Fibroblast of skin of right biceps (primary cell): ENCODE measurements around the gene CORO2A.

Source experiments
- DNase-seq: peaks from one replicate; pipeline ENCODE4 v3.0.0-alpha.2; 2013

CORO2A gene

DNA sequence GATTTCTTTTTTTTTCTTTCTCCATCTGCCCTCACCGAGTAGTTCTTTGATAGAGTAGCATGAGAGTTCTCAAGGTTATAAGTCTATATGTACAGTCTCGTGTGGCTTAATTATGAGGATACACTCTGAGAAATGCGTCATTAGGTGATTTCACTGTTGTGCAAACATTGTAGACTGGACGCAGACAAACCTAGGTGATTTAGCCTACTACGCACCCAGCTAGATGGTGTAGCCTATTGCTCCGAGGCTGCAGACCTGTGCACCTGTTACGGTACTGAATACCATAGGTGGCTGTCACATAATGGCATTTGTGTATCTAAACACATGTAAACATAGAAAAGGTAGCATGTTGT lies 26.9 kb upstream of the CORO2A start:
- no peak for DNase-seq

DNA sequence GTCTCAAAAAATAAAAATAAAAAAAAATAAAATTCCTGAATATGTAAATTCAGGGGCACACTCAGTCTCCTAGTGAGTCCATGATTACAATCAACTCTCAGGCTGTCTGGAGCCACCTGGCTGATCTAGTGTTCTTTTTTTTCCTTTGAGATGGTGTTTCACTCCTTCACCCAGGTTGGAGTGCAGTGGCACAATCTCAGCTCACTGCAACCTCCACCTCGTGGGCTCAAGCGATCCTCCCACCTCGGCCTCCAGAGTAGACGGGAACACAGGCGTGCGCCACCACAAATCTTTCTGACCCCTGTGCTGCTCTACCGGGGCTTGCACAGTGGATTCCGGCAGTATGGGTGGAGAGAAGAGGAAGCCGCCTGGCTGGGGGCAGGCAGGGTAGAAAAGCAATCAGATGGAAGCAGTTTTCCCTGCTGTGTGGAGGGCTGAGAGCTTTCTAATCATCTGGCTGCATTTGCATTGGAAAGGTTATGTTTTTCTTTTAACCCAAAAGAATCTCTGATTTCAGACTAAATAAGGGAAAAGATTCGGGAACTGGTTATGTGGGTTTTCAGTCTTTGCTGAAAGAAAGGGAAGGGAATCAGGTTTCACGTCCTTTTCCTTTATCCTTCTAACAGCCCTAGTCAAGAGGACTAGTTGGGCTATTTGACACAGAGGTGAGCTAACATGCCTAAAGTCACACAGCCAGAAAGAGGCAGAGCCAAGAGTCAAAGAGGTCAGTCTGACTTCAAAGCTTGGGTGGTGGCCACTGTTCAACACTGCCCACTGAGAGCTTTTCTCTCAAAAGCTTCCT lies 26.3 kb upstream of the CORO2A start:
- DNase-seq = peak; percentile 30

DNA sequence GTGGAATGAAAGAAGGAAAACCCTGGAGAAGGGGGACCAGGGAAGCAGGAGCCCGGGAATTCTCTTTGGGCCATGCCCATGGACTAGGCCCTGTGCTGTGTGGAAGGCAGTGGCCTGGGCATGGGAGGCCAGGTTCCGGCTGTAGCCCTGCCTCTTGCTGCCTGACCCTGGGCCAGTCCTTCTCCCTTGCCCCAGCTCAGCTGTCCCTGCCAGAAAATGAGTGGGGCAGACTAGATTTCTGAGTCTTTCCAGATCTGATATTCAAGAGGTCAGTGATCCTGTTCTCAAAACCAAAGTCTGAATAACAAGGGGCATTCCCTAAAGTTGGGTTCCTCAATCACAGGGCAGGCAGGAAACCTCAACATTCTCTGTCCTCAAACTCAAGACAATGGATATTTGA lies 24.8 kb upstream of the CORO2A start:
- DNase-seq = no peak

DNA sequence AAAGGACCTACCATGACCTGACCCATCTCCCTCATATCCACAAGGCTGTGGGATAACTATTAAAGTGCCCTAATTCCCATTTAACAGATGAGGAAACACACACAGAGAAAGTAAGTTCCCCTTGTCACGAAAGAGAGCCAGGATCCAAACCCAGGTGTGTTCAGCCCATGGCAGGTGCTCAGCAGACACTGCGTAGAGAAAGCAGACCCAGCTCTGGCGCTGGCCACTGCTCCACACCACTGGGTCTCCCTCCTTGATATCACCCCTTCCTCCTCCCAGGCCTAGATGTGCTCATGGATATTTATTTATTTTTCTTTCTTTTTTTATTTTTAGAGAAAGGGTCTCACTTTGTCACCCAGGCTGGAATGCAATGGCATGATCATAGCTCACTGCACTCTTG lies 24.0 kb upstream of the CORO2A start:
- DNase-seq = no peak

DNA sequence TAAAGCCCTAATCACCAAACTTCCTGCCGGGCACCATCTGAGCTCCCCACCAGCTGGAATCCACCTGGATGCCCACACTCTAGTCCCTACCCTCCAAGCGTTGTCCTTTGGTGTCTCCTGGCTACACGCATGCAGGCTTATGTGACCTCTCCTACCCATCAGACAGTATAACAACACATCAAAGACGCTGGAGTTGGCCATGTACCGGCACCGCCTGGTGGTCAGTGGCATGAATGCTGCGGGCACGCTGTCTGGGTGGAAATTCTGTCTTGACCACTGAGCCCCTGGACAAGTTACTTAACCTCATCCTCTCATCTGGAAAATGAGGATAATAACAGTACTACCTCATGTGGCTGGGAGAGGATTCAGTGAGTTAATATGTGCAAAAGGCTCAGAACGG lies 23.4 kb upstream of the CORO2A start:
- no peak for DNase-seq

DNA sequence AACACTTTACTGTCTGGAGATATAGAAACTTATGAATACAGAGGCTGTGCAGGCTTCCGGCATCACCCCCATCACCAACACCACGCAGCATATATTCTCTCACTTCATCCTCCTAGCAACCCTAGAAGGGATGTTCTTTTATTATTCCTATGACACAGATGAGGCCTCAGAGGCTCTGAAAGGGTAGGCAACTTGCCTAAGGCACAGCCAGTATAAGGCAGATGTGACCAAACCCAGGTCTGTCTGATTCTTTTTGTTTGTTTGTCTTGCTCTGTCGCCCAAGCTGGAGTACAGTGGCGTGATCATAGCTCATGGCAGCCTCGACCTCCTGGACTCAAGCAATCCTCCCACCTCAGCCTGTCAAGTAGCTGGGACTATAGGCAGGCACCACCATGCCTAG lies 22.8 kb upstream of the CORO2A start:
- DNase-seq = no peak

DNA sequence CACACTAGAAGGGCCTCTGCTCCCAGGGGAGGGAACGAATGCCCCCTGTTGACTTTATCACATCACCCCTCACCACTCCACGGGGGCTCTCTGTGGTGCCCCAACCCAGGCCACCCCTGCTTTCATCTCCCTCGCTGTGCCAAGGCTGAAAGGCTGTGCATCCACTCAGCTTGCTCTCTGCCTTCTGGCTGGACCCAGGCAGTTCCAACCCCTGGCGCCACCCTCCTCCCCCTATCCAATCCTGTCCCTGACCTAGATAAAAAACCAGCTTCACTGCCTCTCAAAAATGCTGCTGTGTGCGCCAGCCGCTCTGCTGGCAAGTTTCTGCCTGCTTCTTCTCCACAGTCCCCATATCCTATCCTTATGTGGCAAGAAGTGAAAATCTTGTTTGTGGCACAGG lies 22.4 kb upstream of the CORO2A start:
- no peak for DNase-seq

DNA sequence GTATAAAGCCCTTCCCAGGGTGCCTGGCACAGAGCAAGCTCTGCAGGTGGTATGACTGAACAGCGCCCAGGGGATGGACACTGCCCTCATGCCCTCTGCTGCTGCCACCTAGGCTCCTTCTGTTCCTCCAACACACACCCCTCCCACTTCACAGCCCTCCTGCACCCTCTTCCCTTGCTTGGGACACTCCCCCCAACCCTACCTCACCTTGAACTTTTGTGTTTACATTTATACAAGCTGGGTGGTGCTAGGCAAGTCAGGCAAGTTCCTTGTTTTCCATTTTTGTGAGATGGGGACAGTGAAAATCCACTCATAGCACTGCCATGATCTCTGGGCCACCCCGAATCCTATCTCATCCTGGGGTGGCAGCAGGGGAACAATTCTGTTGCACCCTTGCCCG lies 18.8 kb upstream of the CORO2A start:
- DNase-seq = no peak

DNA sequence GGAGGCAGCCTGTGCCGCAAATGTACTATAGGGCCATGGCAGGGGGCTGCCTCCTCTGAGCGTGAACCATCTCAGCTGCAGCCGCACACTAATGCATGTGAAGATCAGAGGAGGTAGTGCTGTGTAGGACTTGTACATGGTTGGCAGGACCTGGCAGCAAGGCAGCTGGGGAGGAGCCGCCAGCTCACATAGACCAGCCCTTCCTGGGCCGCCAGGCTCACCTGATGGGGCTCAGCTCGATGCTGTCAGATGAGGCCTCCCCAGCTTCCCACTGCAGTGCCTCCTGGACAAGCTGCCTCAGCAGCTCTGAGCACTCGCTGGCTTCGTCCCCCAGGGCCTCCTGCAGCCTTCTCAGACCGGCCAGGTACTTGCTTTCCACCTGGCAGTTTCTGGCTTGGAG lies 18.0 kb upstream of the CORO2A start:
- DNase-seq = no peak

DNA sequence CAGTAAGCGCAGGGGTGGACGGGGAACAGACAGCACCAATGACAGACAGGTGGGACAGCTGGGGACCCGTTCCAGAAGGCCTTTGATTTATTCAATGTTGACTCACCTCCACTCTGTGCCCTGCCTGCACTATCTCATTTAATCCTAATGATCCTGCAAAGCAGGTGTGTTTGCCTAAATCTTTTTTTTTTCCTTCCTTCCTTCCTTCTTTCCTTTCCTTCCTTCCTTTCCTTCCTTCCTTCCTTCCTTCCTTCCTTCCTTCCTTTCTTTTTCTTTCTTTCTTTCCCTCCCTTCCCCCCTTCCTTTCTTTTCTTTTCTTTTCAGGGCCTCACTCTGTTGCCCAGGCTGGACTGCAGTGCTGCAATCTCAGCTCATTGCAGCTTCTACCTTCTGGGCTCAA lies 17.1 kb upstream of the CORO2A start:
- no peak for DNase-seq

DNA sequence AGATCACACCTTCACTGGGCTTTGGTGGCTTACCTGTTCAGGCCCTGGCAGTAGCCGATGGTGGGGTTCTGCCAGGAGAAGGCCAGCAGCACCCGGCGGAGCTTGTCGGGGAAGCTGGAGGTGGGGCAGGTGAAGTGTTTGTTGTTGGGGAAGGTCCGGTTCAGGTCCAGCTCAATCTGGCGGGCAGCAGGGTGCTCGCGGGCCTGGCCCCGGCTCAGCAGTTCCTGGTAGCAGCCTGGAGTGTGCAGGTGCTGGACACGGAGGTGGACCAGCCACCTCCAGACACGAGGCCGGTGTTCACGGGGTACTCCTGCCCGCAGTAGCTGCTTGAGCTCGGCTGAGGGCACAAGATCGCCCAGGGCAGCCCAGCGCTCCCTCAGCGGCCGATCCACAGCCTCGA lies 16.2 kb upstream of the CORO2A start:
- DNase-seq = no peak

DNA sequence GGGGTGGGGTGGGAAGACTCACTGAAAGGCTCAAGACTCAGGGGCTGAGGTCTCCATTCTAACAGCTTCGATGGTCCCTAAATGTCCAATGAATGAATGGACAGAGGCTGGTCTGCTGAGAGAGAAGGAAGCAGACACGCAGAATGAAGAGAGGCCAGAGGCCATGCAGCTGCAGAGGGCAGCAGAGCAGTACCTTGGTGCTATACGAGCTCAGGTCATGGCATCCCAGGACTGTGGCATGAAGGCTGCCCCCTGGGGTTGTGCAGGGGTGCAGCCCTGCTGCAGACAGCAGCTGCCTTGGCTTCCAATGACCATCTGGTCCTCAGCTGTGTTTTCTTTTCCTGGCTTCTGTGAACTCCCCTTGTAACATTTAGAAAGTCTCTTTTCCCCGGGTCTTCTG lies 15.2 kb upstream of the CORO2A start:
- no peak for DNase-seq

DNA sequence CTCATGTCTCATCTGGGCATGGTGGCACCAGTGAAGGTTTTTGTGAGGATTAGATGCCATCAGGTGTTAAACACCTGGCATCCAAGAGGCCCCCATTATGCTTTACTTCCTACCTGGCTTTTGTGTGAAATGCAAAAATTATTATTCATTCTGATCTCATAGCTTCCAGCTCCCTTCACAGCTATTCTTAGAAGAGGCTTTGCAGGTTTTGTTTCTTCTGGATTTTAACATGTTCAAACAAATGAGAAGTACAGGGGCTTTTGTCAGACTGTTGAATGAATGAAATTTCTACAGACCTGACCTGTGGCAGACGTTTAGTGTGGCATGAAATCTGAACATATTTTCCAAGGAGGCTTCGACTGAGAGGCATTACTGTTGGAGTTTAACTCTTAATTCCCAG lies 14.3 kb upstream of the CORO2A start:
- no peak for DNase-seq

DNA sequence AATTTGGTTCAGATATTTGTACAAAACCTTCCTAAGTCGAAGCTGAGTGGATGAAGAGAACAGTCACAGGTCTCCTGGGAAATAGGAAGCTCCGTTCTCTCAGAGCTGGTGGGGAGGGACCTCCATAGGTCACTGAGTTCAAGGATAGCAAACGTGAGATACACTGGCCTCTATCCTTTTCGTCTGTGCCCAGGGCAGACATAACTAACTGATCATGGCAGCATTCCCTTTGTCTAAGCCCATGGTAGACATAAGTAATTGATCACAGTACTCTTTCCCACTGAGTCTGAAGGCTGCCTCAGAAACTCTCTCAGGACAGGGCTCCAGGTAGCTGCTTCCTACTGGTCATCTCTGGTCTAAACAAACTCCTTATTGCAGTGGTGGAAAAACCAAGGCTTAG lies 12.3 kb upstream of the CORO2A start:
- DNase-seq = no peak

DNA sequence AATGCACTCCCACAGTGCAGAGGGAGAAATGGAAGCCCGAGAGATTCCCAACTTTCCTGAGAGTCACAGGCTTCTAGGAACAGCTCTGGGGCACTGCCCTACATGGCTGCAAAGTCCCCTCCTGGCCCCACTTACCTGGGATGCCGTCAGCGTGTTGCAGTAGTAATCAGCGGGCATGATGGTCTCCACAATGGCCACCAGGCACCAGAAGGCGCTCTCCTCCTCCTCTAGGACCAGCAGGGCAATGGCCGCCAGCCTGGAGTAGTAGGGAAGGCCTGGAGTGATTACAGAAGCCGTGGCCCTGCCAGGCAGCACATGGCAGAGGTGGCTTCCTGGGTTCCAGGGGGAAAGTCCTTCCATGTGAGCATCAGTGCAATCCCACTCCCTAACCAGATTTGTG lies 10.7 kb upstream of the CORO2A start:
- no peak for DNase-seq

DNA sequence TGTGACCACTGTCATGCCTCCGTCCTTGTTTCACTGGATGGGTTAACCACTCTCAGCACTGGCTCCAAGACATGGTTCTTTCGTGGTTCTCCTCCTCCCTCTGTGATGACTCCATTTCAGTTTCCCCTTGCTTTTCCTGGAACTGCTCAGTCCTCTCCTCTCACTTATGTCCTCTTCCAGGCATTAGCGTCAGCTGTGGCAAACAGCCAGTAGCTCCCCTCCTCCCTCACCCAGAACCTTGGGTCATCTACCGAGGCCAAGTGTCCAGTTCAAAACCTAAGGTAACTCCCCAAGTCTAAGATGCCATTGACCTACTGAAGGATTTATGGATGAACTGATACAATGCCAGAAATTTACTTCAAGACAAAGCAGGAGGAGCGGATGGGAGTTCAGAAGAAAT lies 9.8 kb upstream of the CORO2A start:
- DNase-seq = no peak

DNA sequence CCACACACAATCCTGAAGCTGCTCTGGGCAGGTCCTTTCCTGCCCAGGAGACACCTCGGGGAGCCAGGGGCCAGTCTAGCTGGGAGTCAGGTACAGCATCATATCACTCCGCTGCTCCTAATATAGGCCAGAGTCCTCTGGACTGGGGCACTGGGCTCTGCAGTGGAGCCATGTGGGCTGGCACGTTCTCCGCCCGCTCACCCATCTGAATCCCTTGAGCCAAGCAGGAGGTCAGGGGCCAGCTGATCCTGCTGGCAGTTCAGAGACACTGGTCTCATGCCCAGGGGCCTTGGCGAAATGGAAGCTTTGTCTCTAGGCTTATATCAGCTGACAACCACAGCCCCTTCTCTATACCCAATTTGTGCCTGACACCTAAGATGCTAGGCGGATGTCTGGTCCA lies 9.3 kb upstream of the CORO2A start:
- no peak for DNase-seq

DNA sequence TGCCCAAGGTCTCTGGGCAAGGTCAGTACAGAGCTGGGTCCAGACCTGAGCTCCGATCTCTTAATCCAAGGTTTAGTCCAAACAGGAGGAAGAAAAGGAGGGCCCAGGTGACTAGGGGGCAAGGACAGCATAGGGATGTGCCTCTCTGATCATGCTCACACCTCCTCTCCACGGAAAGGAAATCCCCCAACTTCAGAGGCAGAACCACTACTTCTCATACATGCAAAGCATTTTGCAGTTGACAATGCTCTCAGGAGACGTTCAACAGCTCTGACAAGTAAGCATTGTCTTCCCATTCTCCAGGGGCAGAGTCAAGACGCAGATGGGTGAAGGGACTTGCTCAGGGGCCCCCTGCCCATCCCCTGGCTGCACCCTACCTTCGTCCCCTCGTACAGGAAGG lies 8.7 kb upstream of the CORO2A start:
- DNase-seq = no peak

DNA sequence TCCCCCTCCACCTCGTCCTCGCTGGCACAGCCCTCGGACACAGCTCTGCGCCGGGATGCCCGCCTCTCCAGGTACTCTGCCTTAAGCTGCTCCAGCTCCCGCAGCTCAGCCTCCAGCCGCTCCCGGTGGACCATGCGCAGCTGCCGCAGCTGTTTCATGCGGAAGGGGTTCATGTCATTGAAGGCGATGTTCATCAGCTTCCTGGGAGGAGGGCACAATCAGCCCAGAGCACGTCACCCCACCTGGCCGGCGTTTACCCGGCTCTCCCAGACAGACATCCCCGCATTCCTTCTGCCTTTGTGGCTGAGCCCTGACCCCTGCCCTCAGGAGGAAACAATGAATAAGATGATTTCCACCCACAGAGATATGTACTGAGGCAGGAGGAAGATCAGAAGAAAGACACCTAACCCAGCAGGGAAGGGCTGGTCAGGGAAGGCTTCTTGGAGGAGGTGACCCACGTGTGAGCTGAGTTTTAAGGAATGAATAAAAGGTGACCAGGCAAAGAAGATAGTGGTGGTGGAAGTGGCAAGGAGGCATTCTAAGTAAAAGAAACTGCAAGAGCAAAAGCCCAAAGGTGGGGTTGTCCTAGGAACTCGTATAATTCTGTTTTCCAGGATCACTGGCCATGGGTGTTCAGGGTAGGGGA lies 7.1 kb upstream of the CORO2A start:
- DNase-seq = no peak

DNA sequence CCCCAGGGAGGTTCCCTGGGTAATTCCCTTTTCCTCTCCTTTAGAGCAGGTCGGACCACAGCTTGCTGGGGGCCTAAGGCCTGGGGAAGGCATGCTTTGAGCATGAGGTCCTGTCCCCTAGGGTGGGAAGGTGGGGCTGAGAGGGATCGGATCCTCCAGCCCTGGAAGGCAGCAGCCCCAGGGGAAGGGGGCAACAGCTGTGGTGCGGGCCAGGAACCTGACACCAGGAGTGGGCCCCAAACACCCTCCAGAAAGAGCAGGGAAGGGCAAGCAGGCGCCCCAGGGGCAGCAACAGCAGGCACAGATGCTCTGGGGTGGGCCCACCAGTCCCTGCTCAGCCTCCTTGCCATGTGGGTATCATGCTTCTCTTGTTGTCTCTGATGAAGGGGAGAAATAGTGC lies 3.2 kb upstream of the CORO2A start:
- no peak for DNase-seq

DNA sequence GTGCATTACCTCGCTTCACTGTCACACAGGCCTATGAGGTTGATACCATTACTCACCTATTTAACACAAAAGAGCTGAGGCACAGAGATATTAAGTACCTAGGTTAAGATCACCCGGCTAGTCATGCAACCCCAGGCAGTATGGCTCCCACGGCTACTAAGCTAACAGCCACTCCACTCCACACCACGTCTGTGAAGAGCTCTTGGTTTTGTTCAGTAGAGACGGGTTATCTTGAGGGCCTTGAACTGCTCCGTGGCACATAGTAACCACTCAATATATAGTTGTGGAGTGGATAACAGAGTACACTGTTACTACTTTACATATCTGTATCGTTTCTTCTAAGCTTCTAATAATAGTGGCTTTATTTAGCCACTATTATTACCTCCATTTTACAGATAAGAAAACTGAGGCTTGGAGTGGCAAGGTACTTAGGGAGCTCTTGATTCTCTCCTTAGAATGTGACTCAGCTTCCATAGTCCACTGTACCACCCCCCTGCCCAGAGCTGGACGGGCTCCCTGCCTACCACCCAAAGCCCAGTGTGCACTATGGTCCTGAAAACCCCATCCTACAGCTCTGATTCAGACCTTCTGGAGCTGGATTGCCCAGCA lies 1.0 kb upstream of the CORO2A start:
- DNase-seq = no peak

DNA sequence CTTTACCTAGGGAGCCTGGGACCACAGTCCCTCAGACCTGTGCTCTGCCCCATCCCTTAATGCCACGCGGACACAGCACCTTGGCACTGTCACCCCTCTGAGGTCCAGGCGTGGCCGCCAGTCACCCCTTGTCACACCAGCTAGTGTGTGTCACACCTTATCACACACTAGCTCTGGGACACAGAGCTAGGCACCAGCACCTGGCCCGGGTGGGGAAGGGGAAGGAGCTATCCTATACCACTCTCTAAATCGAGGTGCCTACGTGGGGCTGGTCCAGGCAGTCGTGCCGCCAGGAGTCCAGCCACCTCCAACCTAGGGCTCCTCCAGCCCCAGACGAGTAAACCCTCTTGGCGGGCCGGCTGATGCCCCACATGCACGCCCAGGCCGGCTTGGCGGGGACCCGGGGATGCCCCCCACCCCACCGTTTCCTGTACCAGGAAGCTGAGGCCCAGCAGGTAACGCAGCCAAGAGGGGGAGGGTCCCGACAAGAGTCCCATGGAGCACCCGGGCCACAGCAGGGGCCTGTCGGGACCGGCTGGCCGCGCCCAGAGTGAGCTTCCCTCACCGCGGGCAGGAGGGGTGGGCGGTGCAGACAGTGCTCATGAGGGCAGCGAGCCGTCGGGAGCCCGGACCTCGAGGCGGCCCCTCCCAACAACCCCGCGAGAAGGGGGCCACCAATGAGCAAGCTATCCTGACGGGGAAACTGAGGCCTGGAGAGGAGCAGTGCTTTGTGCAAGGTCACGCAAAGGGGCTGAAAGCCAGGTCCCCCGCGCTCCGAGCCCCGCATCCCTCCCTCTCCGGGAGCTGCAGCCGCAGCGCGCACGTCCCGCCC lies 550 bp downstream of the CORO2A start:
- DNase-seq = no peak

DNA sequence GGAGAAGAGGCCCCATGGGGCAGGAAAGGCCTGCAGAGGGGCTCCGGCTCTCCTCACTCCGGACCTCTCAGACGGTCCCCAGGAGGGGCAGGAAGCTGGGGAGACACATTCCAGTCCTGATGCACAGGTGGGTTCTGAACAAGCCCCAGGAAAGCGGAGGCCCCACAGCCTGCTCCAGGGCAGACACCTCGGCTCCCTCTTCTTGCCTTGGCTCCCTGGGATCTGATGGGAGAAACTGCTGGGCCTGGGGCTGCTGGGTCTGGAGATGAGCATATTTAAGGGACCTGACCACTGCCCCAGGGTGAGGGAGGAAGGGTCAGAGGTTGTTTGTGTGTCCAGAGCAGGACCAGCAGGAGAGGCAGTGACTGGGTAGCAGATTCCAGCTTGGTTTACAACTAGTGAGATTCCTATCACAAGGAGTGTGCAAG lies 1.2 kb downstream of the CORO2A start:
- no peak for DNase-seq

DNA sequence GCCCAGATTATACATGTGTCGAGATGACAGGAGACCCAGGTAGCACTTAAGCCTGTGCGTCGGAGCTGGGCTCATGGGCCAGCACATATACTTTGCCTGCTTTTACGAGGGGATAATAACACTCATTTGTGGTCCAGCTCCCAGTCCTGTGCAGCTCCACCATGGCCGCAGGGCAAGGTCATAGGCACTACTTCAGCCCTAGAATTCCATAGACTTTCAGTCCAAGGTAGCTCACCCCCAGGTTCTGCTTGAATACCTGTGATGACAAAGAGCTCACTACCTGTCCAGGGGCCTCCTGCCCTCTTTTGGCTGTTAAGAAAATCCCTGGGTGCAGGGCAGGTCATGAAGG lies 1.7 kb downstream of the CORO2A start:
- DNase-seq = no peak
